GM12864 (cell line): ENCODE results near the gene ACTL10.
A peak's percentile ranks its signal among the peaks of the same experiment; 100 is the strongest.

Source experiments
- DNase-seq: peaks from one replicate; pipeline ENCODE4 v3.0.0-alpha.2; 2011; ENCODE audit warnings: low read depth
- H3K4me3 ChIP-seq: 2 replicates; pipeline ENCODE4 v1.5.1; 2011; ENCODE audit warnings: mild to moderate bottlenecking, low read depth, low read length, control low read depth
- TF ChIP-seq, protein P1 (sequence below): IDR thresholded peaks from 2 replicates; pipeline ENCODE4 v1.5.1; 2011; ENCODE audit warnings: low read depth, mild to moderate bottlenecking, moderate library complexity, low read length, control low read depth, inconsistent platforms; ENCODE audit errors: missing control alignments

Gene ACTL10

DNA sequence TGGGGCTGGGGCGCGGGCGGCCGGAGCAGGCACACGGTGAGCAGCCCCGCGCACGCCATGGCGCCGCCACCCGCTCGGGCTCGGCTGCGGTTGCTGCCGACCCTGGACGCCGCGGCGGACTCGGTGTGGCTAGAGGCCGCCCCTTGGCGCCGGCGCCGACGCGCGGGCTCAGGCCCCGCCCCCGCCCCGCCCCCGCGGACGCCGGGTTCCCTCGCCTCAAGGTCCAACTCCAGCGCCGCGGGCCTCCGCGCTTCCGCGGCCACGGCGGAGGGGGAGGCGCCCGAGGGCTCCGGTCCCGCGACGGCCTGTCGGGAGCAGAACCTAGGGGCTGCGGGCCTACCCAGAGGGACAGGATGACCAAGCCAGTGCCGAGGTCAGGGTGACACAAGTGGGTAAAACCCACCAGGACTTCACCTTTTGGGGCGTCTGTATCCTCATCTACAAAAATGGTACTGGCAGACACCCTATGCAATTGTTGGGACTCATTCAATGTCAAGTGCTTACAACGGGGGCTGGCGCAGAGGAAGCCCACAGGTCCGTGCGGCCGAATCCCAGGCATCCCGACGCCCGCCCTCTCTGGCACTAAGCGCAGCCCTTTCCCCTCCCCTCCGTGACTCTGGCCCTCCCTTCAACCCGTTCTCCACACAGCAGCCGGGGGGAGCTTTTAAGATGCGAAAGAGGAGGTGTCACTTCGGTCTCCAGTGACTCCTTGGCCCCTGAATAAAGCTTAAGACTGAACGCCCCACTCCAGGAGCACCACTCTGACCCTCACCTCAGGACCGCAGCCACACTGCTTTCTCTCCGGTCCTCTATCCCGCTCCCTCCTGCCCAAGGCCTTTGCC lies 7.8 kb downstream of the ACTL10 start, which contains the start of gene NECAB3:
TSS of gene NECAB3 (minus strand) at position 135 of the 842 bp plus-strand sequence. CDS start at position 59, 76 bp downstream.
- no peak for DNase-seq
- peak within 1 kb of the TSS; percentile 72 for H3K4me3 ChIP-seq
- TF ChIP-seq, protein P1, sequence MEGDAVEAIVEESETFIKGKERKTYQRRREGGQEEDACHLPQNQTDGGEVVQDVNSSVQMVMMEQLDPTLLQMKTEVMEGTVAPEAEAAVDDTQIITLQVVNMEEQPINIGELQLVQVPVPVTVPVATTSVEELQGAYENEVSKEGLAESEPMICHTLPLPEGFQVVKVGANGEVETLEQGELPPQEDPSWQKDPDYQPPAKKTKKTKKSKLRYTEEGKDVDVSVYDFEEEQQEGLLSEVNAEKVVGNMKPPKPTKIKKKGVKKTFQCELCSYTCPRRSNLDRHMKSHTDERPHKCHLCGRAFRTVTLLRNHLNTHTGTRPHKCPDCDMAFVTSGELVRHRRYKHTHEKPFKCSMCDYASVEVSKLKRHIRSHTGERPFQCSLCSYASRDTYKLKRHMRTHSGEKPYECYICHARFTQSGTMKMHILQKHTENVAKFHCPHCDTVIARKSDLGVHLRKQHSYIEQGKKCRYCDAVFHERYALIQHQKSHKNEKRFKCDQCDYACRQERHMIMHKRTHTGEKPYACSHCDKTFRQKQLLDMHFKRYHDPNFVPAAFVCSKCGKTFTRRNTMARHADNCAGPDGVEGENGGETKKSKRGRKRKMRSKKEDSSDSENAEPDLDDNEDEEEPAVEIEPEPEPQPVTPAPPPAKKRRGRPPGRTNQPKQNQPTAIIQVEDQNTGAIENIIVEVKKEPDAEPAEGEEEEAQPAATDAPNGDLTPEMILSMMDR: no peak

DNA sequence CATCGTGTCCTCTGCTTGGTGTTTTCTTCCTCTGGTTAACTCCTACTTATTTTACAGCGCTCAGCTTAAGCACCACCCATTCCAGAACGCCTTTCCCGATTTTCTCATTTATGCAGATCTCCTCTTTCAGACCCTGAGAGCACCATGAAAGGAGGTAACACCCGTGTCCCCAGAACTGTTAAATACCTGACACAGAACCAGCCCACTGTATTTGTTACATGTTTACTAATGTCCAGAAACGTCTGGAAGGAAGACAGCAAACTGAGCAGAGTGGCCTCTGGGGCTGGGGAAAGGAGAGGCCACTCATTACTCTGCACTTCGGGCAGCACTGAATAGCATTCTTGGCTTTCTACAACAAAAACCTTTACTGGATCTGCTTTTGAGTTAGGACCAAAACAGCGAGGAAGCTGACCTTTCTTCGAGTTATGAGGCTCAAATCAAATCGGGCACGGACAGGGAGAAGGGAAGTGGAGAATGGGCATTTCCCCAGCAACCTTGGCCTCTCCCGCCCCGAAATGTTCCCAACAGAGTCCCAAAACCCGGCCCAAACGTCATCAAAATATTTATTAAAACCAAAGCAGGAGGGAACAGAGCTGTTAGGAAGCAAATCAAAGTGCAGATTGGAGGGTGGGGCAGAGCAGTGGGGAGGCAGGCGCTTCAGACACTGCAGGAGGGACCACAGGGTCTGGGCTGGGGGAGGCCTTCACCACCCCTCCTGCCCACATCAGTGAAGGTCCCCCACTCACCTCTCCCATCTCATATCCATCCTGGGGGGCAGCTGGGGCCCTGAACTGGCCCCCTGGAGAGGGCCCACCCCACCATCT lies 8.6 kb downstream of the ACTL10 start:
- no peak for DNase-seq
- TF ChIP-seq, protein P1: no peak
- no peak overlapping the region for H3K4me3 ChIP-seq

DNA sequence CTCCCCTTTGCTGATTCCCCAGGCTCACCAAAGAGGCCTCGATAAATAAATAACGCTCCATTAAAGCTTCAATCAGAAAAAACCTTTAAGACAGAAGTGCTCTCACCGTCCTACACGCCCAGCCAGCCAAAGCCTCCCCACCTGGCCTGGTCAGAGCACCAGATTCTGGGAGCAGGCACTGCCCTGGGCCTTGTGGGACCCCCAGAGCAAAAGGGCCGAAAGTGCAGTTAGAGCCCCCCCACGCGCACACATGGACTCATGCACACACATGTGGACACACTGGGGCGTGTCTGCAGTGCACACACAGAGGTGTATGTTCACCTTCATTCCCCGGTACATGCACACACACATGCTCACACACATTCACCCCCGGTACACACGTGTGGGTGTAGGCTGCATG lies 9.4 kb downstream of the ACTL10 start:
- TF ChIP-seq, protein P1: no peak
- no peak for DNase-seq
- H3K4me3 ChIP-seq: no peak overlapping the region

DNA sequence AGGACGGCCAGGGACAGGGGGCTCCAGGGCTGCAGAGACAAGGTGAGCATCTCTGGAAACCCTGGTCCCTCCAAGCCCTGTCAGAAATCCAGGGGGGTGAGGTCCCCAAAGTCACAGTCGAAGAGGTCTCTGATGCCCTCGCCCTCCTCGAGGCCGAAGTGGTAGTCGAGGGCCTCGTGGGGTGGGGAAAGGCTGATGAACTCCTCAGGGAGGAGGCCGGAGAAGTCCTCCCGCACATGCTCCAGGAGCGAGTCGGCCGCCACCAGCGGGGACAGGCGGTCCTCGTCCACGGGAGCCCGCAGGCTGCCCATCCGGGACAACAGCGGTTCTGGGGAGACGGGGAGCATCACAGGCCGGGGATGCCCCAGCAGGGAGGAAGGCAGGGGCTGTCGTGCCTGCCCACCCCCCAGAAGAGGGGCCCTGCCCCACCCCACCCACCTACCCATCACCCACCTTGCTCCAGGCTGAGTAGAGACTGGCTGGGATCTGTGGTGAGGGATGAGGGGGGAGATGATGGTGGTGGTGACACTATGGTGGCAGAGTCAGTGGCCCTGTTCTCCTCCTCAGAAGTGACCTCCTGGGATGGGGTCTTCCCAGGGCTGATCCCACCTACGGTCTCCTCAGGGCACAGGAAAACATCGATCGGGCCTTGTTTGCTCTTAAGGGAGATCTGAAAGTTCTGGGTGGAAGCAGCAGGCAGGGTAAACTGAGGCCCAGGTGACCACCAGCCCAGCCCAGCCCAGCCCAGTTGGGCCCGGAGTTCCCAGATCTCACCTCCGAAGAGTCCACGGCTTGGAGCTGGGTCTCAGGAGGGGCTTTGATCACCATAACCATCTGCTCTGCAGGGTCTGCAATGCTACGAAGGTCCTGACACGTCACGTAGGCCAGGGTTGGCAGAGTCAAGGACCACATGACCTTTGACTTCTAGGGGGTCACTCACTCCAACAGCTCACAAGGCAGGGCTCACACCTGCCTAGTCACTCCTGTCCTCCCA lies 10.2 kb downstream of the ACTL10 start:
- TF ChIP-seq, protein P1: no peak
- no peak overlapping the region for H3K4me3 ChIP-seq
- DNase-seq: no peak

DNA sequence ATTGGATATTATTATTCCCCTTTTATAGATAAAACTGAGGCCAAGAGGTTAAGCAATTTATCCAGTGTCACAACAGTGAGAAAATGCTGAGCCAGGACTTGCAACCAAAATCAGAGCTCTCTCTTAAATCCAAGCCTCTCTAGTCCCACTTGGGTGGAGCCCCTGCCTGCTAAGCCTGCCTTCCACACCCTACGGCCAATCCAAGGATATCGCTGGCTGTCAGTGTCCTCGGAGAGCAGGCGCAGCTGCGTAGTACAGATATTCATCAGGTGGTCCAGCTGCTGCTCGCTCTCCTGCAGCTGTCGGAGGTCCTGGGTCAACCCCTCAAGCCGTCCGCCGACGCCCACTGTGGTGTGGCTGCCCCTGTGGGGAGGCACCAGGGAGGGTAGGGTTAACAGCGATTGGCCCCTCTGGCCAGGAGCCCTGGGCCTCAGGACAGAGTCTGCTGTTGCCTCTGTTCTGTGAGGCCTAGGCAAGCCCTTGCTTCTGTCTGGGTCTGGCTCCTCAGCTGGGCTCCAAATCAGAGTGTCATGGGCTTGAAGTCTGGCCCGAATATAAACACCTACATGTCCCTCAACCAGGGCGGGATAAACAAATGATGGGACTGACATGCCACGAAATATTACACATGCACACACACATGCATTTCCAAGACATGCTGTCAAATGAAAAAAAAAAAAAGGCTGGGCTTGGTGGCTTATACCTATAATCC lies 11.4 kb downstream of the ACTL10 start:
- no peak for DNase-seq
- H3K4me3 ChIP-seq: no peak overlapping the region
- TF ChIP-seq, protein P1: no peak
